HG03135 (cell line): ENCODE data around the gene SECISBP2L.
"Not testable (repeated sequence)": the region's sequence is repeated elsewhere in the genome, so short reads cannot be mapped to it uniquely, and the experiment has no call there.

ENCODE experiments used
- ATAC-seq: cut with Tn5 transposase; IDR thresholded peaks from one replicate; pipeline ENCODE4 v1.9.1; 2021; ENCODE audit warnings: mild to moderate bottlenecking, moderate library complexity; ENCODE audit not compliant: unreplicated experiment

Gene SECISBP2L

DNA sequence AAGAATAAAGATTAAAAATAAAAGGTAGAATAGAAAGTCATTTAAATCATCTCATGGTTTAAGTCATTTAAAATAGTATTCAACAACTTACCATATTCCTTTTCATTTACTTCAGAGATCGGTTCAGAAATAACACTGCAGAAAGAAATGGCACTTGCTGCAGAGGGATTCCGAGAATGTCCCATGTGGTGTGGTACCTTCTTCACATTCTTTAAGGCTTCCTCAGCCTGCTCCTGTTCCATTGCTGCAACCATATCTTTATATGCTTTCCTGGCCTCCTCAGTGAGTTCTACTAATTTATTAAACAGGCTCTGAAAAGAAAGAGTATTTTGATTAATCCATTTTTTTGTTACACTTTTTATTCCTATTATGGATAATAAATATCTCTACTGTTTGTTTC, 50.0 kb downstream of the SECISBP2L start:
- ATAC-seq: no peak

DNA sequence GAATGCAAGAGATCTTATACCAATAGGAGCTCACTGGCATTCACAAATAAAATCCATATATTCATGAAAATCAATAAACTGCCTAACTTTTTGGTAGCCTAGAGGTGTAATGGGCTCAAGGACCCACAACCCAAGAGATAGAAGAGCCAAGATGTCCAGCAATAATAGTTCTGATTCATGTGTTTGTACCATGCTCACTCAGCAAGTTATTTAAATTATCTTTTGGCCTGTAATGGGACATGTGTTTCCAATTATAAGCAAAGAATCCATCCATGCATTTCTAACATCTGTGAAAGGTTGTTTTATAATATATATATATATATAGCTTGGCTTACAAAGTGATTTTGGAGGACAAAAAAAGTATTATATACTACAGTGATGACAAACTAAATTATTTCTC, 52.9 kb downstream of the SECISBP2L start:
- no peak for ATAC-seq

- ATAC-seq: peak; percentile 84
These were observed 53.7 kb downstream of the SECISBP2L start for GRCh38 chr15:48992545-48992944.

GRCh38 chr15:48992096-48992495, 54.1 kb downstream of the SECISBP2L start:
- ATAC-seq: peak; percentile 19

- ATAC-seq: no peak
These were observed 57.1 kb downstream of the SECISBP2L start for GRCh38 chr15:48989170-48989569.

DNA sequence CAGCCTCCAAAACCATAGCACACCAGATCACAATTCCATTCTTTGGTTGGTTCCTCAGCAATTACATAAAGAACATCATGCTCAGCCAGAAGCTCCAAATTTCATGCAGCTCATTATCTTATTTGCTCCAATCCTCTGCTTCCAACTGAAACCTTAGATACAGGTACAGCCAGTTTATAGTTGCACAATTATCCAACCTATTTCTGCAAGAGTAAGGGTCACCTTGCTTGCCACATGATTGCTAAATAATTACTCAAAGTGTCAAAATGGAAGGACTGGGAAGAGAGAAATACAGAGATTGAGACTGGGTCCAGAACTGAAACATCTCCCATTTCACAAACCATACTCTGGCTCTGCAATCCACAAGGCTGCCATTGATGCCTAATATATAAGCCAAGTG, 59.1 kb downstream of the SECISBP2L start:
- no peak for ATAC-seq

GRCh38 chr15:48986240-48986639, 60.0 kb downstream of the SECISBP2L start:
- no peak for ATAC-seq

- no peak for ATAC-seq
These were observed 60.7 kb downstream of the SECISBP2L start for GRCh38 chr15:48985516-48985915.

DNA sequence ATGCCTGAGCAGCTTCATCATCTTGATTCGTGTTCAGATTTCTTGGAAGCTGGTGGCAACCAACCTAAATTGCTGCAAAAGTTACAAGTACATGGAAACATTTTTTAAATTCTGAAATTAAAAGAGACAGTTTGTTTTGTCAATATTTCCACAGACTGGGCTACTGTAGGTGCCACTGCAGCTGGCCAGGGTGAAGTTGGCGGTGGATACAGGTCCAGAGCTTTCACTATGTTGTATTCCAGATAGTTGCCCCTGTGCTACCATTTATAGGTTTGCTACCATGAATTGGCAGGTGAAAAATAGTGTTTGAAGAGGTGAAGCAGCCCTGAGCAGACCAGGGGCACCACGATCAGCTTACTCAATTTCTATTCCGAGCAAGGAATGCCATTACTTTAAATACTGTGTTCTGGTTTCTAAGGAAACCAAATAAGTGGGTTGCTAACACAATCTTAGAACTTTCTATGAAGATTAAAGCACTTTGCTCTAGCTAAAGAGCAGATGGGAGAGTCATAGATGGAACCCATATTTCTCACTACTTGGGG, 61.4 kb downstream of the SECISBP2L start:
- no peak for ATAC-seq

- ATAC-seq: no peak
These were observed 62.1 kb downstream of the SECISBP2L start for GRCh38 chr15:48984021-48984710.

DNA sequence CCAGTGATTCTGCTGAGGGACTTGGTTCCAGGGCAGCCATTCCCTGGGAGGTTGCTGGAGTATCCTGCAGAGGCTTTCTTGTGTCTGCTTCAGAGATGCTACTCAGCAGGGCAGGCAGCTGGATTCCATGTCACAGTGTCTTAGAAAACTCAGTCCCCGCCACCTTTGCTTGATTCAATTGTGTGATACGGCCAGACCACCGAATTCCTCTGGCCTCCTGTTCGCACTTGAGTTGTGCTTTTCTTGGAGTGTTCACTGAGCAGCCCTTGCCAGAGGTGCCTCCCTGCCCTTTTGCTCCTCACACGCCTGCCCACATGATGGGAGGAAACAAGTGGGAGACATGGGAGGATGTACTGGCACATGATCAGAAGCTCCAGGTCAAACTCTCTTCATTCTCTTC, 62.9 kb downstream of the SECISBP2L start:
- no peak for ATAC-seq

- ATAC-seq: no peak
These were observed 64.3 kb downstream of the SECISBP2L start for GRCh38 chr15:48981941-48982340.

GRCh38 chr15:48978638-48979037, 67.6 kb downstream of the SECISBP2L start:
- ATAC-seq: no peak

DNA sequence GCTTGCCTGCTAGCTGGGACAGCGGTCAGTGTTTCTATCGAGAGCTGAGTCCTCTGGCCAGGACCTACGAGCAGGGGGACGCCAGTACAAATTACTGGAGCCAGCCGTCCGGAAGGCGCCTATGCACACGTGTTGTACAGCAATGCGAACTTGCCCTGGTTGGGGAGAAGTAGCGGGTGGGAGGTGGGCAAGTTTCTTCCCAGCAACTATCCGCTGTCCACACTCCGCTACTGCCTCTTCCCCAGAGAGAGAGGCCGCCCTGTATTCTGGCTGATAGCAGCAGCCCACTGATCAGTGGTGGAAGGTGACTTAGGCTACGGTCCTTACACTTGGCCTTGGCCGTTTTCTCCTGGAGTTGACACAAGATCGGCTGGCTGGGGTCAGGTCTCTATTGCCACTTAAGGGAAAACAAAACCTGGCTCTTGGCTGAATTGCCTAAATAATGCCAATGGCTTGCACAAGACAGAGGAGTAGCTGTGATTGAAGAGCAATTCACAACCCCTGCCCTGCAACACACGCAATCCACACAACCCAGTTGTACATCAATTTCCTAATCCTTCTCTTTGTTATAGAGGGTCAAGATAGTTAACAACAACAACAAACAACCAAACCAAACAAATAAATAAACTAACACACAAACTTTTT, 69.7 kb downstream of the SECISBP2L start:
- ATAC-seq: no peak

GRCh38 chr15:48975472-48976419, 70.5 kb downstream of the SECISBP2L start:
- peak; percentile 95 for ATAC-seq

DNA sequence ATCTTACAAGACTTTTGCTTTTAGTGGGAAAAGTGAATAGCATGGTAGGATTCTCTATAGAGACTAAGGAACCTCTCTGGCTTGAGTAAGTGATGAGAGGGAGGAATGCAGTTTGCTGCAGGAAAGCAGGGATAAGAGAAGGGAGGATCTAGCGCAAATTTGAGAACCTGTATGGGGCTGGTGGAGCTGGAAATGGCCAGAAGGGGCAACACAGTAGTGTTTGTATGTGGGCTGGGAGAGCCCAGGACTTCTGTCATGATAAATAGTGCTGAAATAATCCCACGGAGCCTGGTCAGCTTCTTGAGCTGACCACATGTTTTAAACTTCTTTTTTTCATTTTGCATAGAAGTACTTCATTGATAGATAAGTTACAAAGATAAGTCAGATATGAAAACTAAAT, 71.4 kb downstream of the SECISBP2L start:
- no peak for ATAC-seq

- ATAC-seq: no peak
These were observed 73.3 kb downstream of the SECISBP2L start for GRCh38 chr15:48972750-48973503.

DNA sequence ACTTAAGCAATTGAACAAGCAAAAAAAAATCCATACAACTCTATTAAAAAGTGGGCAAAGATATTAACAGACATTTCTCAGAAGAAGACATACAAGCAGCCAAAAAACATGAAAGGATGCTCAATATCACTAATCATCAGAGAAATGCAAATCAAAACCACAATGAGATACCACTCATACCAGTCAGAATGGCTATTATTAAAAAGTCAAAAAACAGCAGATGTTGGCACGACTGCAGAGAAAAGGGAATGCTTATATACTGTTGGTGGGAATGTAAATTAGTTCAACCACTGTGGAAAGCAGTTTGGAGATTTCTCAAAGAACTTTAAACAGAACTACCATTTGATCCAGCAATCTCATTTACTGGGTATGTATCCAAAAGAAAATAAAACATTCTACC, 75.3 kb downstream of the SECISBP2L start:
- ATAC-seq: not testable (repeated sequence)

DNA sequence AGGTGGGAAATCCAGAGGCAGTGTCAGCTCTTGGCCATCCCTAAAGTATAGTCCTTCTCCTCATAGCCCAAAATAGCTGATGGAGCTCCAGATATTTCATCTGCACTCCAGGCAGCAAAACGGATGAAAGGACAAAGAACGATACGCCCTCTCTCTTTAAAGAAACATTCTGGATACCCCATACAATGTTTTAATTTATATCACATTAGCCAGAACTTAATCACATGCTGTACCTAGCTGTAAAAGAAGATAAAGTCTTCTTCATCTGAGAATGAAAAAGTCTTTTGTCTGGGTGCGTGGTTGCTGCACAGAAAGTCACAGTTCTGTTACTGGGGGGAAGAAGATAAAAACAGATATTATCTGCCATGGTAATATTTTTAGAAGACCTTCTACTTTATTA, 78.2 kb downstream of the SECISBP2L start:
- no peak for ATAC-seq

DNA sequence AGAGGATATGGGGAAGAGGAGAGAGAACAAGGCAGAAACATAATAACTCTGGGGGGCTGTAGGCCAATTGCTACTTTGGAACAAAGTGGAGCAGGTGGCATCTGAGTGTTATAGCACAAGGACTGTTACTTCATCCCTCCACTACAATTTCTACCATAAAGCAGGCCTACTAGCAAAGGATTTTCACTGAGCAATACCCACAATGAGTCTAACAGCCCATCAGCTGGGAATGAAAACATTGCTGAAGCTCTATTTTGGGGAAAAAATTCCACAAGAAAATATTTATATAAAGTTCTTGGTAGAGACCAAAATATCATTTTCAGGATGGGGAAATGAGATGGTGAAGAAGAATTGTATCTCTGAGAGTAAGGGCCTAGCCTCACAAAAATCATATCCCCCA, 78.9 kb downstream of the SECISBP2L start:
- no peak for ATAC-seq
